ENCODE data around the gene DNAH7.

GRCh38 chr2:195959341-195959740, 109.3 kb downstream of the DNAH7 start:
- TF ChIP-seq FOXJ3 (CRISPR knock-in tag; IDR thresholded peaks at IDR 0.05) (no peak), MAX (CRISPR knock-in tag; IDR thresholded peaks at IDR 0.05) (no peak), SMARCC2 (IDR thresholded peaks at IDR 0.05; ENCODE audit: low read depth) (no peak), FOXM1 (IDR thresholded peaks at IDR 0.05; ENCODE audit: low read depth) (no peak), FOXM1 (CRISPR knock-in tag; IDR thresholded peaks at IDR 0.05; ENCODE audit: low read depth) (no peak), KLF1 (tag; IDR thresholded peaks at IDR 0.05) (no peak)

Data from K562 (cell line).